OCI-M1 (cell line): ENCODE measurements around the gene RBM47.
"Not testable (repeated sequence)": the region's sequence is repeated elsewhere in the genome, so short reads cannot be mapped to it uniquely, and the experiment has no call there.

ENCODE experiments used
- DNase-seq: peaks from one replicate; lab custom pipeline; 2025; lab: John Stamatoyannopoulos, UW

The RBM47 gene

DNA sequence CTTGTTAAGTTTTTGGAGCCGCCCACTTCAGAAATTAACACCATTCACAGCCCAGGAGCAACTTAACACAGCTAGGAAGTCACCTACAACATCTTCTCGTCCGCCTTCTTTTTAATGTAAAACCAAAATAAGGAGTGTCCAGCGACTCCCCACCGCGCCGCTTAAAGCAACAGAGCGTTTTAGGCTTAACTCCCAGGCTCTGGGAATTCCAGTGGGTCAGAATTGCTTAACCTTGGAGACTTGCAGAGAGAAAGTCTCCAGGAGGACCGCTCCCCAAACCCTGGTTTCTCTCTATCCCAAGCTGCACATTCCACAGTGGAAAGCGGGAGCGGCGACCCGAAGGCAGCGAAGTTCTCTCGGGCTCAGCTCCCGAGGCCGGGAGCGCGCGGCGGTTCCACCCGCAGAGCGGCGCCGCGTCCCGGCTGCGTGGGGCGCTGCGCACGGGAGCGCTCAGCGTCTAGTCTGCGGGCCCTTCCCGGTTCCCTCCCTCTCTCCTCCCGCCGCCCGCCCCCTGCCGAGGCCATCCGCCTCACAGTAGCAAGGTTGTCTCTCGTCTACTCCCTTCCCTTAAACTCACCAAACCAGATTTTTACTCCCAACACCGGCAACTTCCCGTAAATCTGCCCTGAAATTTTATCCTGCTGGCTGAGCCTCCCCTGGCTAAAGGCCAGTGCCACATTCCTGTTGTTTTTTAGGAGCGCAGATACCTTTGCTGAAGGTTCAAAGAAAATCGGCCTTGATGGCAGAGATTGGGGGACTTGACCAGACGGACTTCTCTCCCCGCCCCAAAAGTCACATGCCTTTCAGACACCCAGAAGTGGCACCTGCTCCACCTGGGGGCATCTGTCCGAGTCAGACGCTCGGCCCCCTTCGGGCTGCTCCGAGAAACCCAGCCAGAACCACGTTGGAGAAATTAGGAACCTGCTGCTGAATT lies at the start of gene RBM47:
Gene RBM47 (minus strand): TSS at position 464 of the 934 bp plus-strand sequence. CDS start 190,971 bp downstream, outside the sequence.
- DNase-seq = no peak

DNA sequence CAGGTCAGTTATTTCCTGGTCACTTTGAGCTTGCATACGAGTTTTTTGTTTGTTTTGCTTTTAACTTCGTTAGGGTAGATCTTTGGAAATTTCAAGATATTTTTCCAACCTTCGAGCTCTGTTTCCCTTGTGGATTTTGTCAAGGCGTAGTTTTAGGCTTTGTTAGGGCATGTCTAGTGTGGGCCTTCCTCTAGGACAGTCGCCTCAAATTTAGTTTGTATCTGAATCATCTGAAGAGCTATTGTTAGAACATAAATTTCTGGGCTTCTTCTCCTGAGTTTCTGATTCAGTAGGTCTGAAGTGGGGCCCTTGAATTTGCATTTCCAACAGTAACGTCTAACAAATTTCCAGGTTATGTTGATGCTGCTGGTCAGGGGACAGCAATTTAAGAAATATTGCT lies 48.8 kb upstream of the RBM47 start:
- DNase-seq = no peak

- no peak for DNase-seq
Measured at GRCh38 chr4:40675166-40675565, 45.5 kb upstream of the RBM47 start.

DNA sequence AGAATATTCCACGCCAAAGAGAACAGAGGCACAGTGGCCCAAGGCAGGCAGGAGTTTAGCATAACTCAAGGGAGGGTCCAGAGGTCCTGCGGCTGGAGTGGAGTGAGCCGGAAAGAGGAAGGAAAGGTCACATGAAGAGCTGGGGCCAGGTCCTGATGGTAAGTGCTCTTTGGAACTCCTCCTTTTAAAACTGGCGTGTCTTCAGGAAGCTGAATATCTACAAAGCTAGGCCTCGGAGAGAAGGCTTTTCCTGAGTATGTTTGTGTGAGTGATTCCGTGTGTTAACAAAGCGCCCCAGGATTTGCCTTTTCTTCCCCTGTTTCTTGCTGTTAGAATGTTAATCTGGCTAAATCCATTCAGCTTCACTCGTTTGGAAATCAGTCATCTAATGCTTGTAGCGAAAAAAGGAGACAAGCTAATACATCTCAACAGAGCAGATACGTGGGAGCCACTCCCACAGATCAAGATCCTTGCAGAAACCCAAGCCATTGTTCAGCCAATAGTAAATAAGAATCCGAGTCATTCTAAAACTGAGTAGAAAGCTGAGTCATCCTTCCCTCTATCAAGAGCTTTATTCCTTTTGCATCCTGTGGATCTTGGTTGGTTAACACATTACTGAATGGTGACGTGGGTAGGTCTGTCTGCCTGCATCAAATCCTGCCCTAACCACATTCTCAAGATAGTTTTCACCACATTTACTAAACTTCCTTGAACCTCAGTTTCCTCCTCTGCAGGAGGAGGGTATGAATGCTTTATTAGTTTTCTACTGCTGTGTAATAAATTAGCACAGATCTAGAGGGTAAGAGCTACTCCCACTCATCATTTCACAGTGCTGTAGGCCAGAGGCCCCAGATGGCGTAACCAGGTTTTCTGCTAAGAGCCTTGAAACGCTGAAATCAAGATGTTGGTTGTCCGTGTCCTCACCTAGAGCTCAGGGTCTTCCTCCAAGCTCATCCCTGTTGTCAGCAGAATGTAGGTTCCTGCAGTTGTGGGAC lies 43.2 kb upstream of the RBM47 start:
- DNase-seq = peak; percentile 87

GRCh38 chr4:40669504-40669903 lies 39.8 kb upstream of the RBM47 start:
- no peak for DNase-seq

GRCh38 chr4:40665842-40666241 lies 36.2 kb upstream of the RBM47 start:
- no peak for DNase-seq

DNA sequence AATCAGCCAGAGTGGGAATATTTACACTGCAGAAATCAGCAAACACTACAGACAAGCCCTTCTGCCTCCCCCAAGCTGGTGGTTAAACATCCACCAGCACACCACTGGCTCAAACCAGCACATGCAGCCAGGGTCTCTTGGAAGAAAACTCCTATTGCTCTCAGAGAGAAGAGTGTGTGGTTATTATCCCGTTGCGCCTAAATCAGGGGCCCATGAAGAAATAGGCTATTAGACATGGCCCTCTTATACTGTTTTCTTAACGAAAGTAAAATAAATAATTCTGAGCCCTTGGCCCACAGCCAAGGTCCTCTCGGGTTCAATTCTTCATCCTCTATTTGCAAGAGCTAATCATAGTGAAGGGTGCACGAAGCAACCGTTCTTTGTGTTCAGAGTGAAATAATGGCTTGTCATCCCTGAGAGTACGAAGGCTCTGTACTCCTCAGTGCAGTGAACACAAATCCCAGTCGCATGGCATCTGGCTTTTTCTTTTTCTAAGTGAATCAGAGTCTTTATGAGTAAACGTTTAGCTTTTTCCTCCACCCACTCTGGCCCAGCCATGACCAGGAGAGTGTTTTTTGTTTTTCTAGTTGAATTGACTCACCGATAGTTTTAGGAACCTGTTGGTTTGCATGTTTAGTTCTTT lies 33.4 kb upstream of the RBM47 start:
- DNase-seq = no peak

DNA sequence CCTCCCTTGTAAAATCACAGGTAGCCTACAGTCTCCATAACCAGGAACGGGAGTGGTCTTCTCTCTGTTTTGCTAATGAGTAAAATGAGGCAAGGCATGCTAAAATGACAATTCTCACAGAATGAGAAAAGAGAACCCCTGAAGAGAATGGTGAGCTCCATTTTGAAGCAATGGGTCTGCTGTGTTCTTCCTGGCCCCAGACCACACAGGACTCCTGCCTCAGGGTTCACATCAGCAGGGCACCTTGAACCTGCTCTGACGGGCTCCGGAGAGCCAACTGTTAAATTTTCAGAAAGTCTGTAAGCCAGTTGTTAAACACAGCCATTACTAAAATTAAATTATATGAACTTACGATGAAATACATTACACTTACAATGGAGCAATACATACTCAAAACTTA lies 32.1 kb upstream of the RBM47 start:
- DNase-seq = no peak

GRCh38 chr4:40656201-40656863 lies 26.7 kb upstream of the RBM47 start:
- DNase-seq = no peak

DNA sequence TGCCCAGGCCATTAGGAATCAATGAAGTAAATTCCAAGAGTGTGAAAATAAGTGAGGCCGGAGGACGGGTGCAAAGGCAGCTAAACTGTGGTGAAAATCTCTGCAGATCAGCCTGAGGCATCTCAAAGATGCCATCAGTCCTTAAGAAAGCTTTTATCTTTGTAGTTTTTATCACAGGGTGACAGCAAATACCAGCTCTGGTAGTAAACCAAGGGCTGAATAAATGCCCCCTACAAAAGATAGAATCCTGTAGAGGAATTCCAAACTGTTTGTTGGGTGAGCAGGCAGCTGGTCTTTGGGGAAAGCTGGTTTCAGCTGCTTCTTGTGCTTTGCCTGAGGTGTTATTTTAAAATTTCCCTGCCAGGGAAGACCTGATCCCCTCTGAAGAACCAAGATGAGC lies 21.6 kb upstream of the RBM47 start:
- no peak for DNase-seq

- DNase-seq = no peak
Measured at GRCh38 chr4:40649321-40649720, 19.7 kb upstream of the RBM47 start.

DNA sequence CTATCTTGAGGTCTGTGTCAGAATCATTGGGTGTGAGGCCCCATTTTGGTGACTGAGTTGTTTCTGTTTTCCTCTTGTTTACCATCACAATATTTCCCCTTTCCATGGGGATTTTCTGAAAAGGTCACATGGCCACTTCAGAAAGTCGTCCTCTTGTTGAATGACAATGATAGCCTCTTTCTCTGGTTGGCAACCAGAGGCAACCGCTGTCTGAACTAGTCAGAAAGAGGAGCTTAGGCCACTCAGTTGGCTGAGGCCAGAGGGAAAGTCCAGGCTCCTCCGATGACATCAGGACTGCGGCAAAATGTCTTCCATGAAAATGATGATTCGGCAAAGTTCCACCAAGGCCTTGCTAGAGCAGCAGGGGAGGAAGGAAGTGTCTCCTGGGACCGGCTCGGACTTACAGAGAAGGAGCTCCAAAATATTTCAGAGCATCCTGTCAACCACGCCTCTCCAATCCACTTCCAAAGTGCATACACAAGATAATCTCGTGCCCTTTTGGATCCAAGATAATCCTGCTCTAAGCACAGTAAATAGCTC lies 19.1 kb upstream of the RBM47 start:
- no peak for DNase-seq

GRCh38 chr4:40648131-40648530 lies 18.5 kb upstream of the RBM47 start:
- no peak for DNase-seq

GRCh38 chr4:40645586-40645985 lies 15.9 kb upstream of the RBM47 start:
- DNase-seq = no peak

DNA sequence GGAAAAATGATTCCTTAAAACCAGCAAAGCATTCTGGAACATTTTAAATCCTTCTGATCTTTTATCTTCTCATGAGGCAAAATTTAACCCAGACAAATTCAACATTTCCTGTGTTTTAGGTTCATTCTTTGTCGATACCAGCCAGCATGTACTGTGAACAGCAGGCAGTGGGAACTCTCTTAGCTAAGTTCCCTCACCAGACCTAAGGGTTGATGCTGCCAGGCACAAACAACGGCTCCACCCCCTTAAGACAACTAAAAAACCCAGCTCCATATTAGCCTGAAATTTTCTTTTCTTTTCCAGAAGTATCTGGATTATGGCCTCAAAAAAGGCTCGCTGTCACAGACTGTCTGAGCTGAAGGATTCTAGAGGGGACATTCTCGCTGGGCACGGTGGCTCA lies 2.4 kb upstream of the RBM47 start:
- DNase-seq = no peak

- DNase-seq = no peak
Measured at GRCh38 chr4:40630335-40631021, 814 bp upstream of the RBM47 start.

DNA sequence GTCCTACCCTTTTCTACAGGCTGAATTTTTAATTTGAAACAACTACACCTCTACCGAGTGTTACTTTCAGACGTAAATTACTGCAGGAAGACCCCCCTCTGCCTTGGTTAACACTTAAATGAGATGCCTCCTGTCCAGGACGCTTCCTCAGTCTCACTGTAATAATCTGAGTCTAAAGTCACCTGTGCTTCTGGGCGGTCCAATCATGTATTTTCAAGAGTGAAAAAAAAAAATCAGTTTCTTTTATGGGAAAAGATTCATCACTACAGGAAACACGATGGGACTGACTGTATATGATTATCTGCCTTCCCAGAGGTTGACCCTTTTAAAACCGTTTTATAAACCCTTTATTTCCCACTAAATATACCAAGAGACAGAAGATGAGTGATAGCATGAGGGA lies 776 bp downstream of the RBM47 start:
- no peak for DNase-seq

GRCh38 chr4:40628407-40628806 lies 1.3 kb downstream of the RBM47 start:
- DNase-seq = not testable (repeated sequence)

DNA sequence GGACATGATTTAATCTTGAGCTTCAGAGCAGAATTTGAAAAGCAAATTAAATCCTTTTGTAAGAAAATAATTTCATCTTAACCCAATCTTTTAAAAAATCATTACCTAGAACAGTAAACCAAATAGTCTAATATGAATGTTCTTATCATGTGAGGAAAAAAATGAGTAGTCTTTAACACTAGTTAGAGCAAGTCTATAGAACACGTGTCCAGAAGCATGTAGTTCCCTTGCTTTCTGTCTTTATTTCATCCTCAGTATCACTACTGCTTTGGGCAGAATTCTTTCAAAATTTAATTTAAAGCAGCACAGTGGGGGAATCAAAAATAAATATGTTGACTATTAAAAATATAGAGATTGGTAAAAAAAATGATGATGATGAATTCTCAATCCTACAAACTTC lies 2.1 kb downstream of the RBM47 start:
- DNase-seq = no peak

GRCh38 chr4:40626183-40626990 lies 3.3 kb downstream of the RBM47 start:
- no peak for DNase-seq
